Measurements from ENCODE around the gene SLC7A6.

SLC7A6 gene

DNA sequence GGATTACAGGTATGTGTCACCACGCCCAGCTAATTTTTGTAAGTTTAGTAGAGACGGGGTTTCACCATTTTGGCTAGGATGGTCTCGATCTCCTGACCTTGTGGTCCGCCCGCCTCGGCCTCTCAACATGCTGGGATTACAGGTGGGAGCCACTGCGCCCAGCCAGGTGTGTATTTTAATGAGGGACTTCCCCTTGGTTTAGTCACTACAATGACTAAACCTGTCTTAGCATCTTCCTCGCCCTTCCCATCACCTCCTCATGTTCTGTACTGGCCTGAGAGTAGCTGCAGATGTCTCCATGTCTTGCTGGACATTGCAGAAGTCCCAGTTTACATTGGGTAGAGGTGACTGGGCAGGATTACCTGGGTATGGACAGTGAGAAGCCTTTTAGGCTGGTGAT, 9.6 kb downstream of the SLC7A6 start:
- TF ChIP-seq, protein P1, sequence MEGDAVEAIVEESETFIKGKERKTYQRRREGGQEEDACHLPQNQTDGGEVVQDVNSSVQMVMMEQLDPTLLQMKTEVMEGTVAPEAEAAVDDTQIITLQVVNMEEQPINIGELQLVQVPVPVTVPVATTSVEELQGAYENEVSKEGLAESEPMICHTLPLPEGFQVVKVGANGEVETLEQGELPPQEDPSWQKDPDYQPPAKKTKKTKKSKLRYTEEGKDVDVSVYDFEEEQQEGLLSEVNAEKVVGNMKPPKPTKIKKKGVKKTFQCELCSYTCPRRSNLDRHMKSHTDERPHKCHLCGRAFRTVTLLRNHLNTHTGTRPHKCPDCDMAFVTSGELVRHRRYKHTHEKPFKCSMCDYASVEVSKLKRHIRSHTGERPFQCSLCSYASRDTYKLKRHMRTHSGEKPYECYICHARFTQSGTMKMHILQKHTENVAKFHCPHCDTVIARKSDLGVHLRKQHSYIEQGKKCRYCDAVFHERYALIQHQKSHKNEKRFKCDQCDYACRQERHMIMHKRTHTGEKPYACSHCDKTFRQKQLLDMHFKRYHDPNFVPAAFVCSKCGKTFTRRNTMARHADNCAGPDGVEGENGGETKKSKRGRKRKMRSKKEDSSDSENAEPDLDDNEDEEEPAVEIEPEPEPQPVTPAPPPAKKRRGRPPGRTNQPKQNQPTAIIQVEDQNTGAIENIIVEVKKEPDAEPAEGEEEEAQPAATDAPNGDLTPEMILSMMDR (IDR thresholded peaks at IDR 0.05; ENCODE audit: insufficient read depth, low read depth, low read length, missing control alignments), result no peak
- DNase-seq (ENCODE audit: low read depth), result peak; percentile 70
- H3K4me3 ChIP-seq (ENCODE audit: low read length), result no peak overlapping the region

DNA sequence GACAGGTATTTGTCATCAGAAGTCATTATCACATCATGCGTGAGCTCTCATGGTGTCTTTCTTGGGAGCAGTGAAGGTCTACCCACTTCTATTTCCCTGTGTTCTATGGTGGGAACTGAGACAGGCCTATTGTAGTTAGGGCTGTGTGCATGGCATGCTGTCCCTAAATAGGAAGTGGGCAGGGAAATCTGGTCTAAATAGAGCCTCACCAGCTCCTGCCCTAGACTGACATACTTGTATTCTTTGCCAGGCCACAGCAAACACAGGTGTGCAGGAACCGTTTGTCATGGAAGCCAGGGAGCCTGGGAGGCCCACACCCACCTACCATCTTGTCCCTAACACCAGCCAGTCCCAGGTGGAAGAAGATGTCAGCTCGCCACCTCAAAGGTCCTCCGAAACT, 10.1 kb downstream of the SLC7A6 start:
- TF ChIP-seq, protein P1 (IDR thresholded peaks at IDR 0.05; ENCODE audit: insufficient read depth, low read depth, low read length, missing control alignments), result no peak
- DNase-seq (ENCODE audit: low read depth), result no peak
- no peak overlapping the region for H3K4me3 ChIP-seq (ENCODE audit: low read length)

DNA sequence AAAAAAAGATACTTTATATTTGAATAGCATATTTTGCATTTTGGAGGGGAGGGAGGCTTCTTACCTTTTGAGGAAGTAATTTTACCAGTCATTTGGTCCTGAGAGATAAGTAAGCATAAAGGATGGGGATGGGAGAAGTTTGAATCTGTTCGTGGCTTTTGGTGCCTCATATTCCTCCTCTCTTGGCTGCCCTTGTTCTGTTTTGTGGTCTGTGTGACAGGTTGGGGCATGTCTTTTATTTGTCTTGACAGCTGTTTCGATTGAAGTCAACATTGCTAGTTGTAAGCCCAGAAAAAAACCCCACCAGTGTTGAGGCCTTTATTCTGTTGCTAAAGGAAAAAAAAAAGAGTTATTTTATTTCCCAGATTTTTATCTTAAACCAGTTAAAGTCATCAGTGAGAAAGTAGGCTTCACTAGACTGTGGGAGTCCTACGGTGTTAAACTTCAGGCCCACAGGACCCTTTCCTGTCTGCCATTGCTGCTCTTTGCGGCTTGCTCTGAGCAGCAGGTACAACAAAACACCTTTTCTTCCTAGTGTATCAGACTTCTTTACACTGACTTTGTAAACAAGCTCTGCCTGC, 11.4 kb downstream of the SLC7A6 start:
- DNase-seq (ENCODE audit: low read depth), result peak; percentile 89
- TF ChIP-seq, protein P1 (IDR thresholded peaks at IDR 0.05; ENCODE audit: insufficient read depth, low read depth, low read length, missing control alignments), result no peak
- H3K4me3 ChIP-seq (ENCODE audit: low read length), result no peak overlapping the region

DNA sequence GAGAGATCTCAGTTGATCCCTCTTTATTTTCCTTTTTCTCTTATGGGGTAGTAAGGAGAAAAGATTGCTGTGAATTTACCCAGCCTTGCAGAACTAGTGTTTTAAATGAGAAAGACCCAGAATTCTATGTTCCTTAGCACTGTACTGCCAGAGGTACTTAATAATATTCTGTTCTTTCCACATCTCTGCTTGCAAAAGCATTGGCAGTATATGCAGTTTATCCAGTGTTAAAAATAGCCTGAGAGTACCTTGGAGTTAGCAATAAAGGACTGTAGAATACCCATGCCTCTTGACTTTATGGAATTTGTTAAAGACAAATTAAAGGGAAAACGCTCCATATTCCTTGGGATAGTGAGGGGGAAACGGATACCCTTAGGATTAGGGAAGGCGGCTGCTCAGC, 11.9 kb downstream of the SLC7A6 start:
- no peak overlapping the region for H3K4me3 ChIP-seq (ENCODE audit: low read length)
- TF ChIP-seq, protein P1 (IDR thresholded peaks at IDR 0.05; ENCODE audit: insufficient read depth, low read depth, low read length, missing control alignments), result no peak

DNA sequence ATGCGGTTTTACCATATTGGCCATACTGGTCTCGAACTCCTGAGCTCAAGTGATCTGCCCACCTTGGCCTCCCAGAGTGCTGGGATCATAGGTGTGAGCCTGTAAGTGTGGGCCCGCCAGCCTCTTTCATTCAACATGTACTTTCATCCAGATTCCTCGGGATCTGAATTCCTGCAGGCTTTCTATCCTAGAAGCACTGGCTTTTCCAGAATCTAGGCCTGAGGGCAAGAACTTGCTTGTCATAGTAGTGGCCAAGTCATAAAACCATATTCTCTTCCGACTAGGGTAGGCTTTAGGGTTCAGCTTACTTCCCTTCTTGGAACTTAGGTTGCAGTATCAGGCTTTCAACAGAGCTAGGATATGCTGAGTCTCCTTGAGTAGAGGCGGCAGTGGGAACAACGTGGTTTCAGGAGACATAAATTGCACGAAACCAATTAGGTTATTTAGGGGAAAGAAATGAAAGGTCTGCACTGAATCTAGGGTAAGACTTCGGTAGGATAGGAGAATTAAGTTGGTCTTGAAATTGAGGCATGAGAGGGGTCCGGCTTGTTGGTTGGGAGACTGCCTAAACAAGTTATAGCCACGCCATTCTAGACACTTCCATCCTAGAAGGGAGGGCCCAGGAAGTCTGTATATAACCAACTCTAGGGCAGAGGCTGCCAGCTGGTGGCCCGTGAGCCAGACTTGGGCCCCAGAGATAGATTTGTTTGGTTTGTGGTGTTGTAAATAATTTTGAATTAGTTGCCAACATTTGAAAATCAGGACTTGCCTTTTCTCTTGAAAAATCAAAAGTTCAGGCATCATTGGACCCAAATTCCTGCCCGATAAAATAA, 15.6 kb downstream of the SLC7A6 start:
- no peak for DNase-seq (ENCODE audit: low read depth)
- TF ChIP-seq, protein P1 (IDR thresholded peaks at IDR 0.05; ENCODE audit: insufficient read depth, low read depth, low read length, missing control alignments), result no peak

More for the DNA sequence above, 11.9 kb downstream of the SLC7A6 start:
- DNase-seq (ENCODE audit: low read depth), result no peak

DNA sequence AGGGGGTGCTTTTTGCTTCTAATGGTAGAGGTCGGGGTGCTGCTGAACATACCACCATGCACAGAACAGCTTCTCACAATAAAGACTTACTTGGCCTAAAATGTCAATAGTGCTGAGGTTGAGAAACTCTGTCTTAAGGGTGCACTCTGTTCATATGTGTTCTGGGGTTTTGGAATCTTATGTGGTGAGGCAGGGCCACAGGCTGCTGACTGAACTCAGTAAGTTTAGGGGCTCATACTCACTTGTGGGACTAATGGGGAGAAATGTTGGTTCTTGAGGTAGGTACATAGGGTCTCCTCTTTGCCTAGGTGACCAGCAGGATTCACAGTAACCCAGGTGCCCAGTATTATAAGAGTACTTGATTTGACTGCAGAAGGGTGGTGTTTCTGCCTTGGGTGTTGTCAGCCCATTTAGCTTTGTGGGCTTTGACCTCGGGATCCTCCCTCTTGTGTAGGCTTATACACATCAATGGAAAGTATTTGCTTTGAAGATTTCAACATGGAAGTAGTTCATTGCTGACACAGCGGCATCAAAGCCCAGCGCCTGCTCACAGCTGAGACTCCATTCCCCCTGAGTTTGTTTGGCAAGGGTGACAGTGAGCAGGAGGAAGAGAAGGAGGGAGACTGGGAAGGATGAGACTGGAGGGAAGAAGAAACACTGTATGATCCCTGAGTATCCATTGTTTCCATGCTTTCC, 17.2 kb downstream of the SLC7A6 start:
- no peak for DNase-seq (ENCODE audit: low read depth)
- TF ChIP-seq, protein P1 (IDR thresholded peaks at IDR 0.05; ENCODE audit: insufficient read depth, low read depth, low read length, missing control alignments), result no peak
- no peak overlapping the region for H3K4me3 ChIP-seq (ENCODE audit: low read length)

More for the DNA sequence above, 15.6 kb downstream of the SLC7A6 start:
- H3K4me3 ChIP-seq (ENCODE audit: low read length), result no peak overlapping the region

Data from epithelial cell of esophagus (primary cell).